ENCODE measurements around the gene MSI2. TPM values are rescaled to one million over a fixed set of nuclear protein-coding genes. Genes with fewer than 3 reads are reported as not detected.

MSI2 gene
- total and polyA plus RNA-seq, 2 experiments from 2014 or later: 18.9 to 41.8 TPM

DNA sequence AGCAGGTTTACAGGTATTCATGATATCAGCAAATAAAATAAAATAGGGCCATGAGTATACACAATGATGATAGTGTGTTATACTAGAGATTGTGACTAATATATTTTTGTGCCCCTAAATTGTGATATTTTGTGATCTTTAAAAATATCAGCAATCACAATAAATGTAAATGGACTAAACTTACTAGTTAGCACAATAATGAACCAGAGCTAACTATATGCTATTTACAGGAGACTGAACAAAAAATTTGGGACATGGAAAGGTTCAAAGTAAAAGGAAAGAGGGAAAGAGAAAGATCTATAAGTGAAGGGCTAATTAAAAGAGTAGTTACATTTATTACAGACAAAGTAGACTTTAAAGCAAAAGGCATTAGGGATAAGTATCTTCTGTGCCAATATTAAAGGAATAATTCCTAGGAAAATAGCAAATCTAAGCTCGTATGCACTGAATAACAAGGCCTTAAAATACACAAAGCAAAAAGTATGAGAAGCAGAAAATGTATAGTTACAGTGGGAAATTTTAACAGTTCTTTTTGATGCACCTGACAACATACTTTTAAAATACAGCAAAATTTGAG, 5.0 kb upstream of the MSI2 start:
- ATAC-seq: no peak
- no peaks in the 10 kb centered on the region for H4K20me1 ChIP-seq (replicated peaks; ENCODE audit: insufficient read depth)

More for the DNA sequence above, 5.0 kb upstream of the MSI2 start:
- no peaks in the 10 kb centered on the region; the same call in 1 of the 2 replicates for H3K36me3 ChIP-seq (ENCODE audit: insufficient read depth)
- H3K4me3 Mint-ChIP-seq: no peak overlapping the region
- H3K4me1 ChIP-seq (ENCODE audit: insufficient read depth): peaks cover 9% of the 10 kb centered on the region; the same call in 1 of the 2 replicates
- H3K36me3 Mint-ChIP-seq (ENCODE audit: low read depth): 0 out of 3 replicates have a peak, but pooled peaks cover 5% of the 10 kb centered on the region
- no peak overlapping the region for H3K4me3 ChIP-seq
- no peaks in the 10 kb centered on the region for H3K9me2 ChIP-seq (ENCODE audit: insufficient read depth)
- no peak overlapping the region for H2AFZ ChIP-seq
- H3K27me3 ChIP-seq (ENCODE audit: insufficient read depth): peaks cover 19% of the 10 kb centered on the region
- H3K4me1 Mint-ChIP-seq: peaks cover 15% of the 10 kb centered on the region
- no peak for TF ChIP-seq POLR2AphosphoS5 (IDR thresholded peaks at IDR 0.05; ENCODE audit: low read depth)
- TF ChIP-seq EZH2phosphoT487 (IDR thresholded peaks at IDR 0.05; ENCODE audit: unreplicated experiment): no peak
- TF ChIP-seq, protein P1, sequence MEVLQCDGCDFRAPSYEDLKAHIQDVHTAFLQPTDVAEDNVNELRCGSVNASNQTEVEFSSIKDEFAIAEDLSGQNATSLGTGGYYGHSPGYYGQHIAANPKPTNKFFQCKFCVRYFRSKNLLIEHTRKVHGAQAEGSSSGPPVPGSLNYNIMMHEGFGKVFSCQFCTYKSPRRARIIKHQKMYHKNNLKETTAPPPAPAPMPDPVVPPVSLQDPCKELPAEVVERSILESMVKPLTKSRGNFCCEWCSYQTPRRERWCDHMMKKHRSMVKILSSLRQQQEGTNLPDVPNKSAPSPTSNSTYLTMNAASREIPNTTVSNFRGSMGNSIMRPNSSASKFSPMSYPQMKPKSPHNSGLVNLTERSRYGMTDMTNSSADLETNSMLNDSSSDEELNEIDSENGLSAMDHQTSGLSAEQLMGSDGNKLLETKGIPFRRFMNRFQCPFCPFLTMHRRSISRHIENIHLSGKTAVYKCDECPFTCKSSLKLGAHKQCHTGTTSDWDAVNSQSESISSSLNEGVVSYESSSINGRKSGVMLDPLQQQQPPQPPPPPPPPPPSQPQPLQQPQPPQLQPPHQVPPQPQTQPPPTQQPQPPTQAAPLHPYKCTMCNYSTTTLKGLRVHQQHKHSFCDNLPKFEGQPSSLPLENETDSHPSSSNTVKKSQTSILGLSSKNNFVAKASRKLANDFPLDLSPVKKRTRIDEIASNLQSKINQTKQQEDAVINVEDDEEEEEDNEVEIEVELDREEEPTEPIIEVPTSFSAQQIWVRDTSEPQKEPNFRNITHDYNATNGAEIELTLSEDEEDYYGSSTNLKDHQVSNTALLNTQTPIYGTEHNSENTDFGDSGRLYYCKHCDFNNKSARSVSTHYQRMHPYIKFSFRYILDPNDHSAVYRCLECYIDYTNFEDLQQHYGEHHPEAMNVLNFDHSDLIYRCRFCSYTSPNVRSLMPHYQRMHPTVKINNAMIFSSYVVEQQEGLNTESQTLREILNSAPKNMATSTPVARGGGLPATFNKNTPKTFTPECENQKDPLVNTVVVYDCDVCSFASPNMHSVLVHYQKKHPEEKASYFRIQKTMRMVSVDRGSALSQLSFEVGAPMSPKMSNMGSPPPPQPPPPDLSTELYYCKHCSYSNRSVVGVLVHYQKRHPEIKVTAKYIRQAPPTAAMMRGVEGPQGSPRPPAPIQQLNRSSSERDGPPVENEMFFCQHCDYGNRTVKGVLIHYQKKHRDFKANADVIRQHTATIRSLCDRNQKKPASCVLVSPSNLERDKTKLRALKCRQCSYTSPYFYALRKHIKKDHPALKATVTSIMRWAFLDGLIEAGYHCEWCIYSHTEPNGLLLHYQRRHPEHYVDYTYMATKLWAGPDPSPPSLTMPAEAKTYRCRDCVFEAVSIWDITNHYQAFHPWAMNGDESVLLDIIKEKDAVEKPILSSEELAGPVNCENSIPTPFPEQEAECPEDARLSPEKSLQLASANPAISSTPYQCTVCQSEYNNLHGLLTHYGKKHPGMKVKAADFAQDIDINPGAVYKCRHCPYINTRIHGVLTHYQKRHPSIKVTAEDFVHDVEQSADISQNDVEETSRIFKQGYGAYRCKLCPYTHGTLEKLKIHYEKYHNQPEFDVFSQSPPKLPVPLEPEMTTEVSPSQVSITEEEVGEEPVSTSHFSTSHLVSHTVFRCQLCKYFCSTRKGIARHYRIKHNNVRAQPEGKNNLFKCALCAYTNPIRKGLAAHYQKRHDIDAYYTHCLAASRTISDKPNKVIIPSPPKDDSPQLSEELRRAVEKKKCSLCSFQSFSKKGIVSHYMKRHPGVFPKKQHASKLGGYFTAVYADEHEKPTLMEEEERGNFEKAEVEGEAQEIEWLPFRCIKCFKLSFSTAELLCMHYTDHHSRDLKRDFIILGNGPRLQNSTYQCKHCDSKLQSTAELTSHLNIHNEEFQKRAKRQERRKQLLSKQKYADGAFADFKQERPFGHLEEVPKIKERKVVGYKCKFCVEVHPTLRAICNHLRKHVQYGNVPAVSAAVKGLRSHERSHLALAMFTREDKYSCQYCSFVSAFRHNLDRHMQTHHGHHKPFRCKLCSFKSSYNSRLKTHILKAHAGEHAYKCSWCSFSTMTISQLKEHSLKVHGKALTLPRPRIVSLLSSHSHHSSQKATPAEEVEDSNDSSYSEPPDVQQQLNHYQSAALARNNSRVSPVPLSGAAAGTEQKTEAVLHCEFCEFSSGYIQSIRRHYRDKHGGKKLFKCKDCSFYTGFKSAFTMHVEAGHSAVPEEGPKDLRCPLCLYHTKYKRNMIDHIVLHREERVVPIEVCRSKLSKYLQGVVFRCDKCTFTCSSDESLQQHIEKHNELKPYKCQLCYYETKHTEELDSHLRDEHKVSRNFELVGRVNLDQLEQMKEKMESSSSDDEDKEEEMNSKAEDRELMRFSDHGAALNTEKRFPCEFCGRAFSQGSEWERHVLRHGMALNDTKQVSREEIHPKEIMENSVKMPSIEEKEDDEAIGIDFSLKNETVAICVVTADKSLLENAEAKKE (CRISPR knock-in tag; IDR thresholded peaks at IDR 0.05): no peak
- TF ChIP-seq, protein P2, sequence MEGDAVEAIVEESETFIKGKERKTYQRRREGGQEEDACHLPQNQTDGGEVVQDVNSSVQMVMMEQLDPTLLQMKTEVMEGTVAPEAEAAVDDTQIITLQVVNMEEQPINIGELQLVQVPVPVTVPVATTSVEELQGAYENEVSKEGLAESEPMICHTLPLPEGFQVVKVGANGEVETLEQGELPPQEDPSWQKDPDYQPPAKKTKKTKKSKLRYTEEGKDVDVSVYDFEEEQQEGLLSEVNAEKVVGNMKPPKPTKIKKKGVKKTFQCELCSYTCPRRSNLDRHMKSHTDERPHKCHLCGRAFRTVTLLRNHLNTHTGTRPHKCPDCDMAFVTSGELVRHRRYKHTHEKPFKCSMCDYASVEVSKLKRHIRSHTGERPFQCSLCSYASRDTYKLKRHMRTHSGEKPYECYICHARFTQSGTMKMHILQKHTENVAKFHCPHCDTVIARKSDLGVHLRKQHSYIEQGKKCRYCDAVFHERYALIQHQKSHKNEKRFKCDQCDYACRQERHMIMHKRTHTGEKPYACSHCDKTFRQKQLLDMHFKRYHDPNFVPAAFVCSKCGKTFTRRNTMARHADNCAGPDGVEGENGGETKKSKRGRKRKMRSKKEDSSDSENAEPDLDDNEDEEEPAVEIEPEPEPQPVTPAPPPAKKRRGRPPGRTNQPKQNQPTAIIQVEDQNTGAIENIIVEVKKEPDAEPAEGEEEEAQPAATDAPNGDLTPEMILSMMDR (conservative IDR thresholded peaks at IDR 0.05; ENCODE audit: low read depth in 2 of 2): no peak
- no peak for TF ChIP-seq ZNF114 (CRISPR knock-in tag; IDR thresholded peaks at IDR 0.05)
- no peak for TF ChIP-seq ZNF331 (CRISPR knock-in tag; IDR thresholded peaks at IDR 0.05; ENCODE audit: low read depth)
- TF ChIP-seq NANOG (IDR thresholded peaks at IDR 0.05; ENCODE audit: borderline replicate concordance): no peak
- no peak for TF ChIP-seq JUNB (IDR thresholded peaks at IDR 0.05; ENCODE audit: unreplicated experiment)
- TF ChIP-seq EZH2 (IDR thresholded peaks at IDR 0.05; ENCODE audit: low read depth, unreplicated experiment): no peak
- TF ChIP-seq STAT1 (IDR thresholded peaks at IDR 0.05; ENCODE audit: unreplicated experiment): no peak
- TF ChIP-seq, protein P3, sequence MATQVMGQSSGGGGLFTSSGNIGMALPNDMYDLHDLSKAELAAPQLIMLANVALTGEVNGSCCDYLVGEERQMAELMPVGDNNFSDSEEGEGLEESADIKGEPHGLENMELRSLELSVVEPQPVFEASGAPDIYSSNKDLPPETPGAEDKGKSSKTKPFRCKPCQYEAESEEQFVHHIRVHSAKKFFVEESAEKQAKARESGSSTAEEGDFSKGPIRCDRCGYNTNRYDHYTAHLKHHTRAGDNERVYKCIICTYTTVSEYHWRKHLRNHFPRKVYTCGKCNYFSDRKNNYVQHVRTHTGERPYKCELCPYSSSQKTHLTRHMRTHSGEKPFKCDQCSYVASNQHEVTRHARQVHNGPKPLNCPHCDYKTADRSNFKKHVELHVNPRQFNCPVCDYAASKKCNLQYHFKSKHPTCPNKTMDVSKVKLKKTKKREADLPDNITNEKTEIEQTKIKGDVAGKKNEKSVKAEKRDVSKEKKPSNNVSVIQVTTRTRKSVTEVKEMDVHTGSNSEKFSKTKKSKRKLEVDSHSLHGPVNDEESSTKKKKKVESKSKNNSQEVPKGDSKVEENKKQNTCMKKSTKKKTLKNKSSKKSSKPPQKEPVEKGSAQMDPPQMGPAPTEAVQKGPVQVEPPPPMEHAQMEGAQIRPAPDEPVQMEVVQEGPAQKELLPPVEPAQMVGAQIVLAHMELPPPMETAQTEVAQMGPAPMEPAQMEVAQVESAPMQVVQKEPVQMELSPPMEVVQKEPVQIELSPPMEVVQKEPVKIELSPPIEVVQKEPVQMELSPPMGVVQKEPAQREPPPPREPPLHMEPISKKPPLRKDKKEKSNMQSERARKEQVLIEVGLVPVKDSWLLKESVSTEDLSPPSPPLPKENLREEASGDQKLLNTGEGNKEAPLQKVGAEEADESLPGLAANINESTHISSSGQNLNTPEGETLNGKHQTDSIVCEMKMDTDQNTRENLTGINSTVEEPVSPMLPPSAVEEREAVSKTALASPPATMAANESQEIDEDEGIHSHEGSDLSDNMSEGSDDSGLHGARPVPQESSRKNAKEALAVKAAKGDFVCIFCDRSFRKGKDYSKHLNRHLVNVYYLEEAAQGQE (IDR thresholded peaks at IDR 0.05; ENCODE audit: unreplicated experiment): no peak
- no peak for TF ChIP-seq CREB1 (CRISPR knock-in tag; IDR thresholded peaks at IDR 0.05; ENCODE audit: low read depth)
- TF ChIP-seq ETS1 (IDR thresholded peaks at IDR 0.05): no peak
- H3K4me2 ChIP-seq: no peak overlapping the region
- no peak for DNase-seq (ENCODE audit: low spot score)
- H3K27me3 Mint-ChIP-seq (ENCODE audit: insufficient read depth, low read depth, poor library complexity): peaks cover 5% of the 10 kb centered on the region
- no peaks in the 10 kb centered on the region for H3K79me2 ChIP-seq (replicated peaks; ENCODE audit: insufficient read depth)
- H3K27ac Mint-ChIP-seq: no peak overlapping the region
- H3K9me3 Mint-ChIP-seq: peaks cover 19% of the 10 kb centered on the region; the same call in 2 of the 3 replicates
- no peak overlapping the region for H3K27ac ChIP-seq (ENCODE audit: low read depth)
- H3F3A ChIP-seq (replicated peaks; ENCODE audit: low read depth): 0 out of 2 replicates have a peak, but pooled peaks cover 3% of the 10 kb centered on the region

Data from GM23338 (cell line).